ENCODE data around the gene YWHAH.

Gene YWHAH

DNA sequence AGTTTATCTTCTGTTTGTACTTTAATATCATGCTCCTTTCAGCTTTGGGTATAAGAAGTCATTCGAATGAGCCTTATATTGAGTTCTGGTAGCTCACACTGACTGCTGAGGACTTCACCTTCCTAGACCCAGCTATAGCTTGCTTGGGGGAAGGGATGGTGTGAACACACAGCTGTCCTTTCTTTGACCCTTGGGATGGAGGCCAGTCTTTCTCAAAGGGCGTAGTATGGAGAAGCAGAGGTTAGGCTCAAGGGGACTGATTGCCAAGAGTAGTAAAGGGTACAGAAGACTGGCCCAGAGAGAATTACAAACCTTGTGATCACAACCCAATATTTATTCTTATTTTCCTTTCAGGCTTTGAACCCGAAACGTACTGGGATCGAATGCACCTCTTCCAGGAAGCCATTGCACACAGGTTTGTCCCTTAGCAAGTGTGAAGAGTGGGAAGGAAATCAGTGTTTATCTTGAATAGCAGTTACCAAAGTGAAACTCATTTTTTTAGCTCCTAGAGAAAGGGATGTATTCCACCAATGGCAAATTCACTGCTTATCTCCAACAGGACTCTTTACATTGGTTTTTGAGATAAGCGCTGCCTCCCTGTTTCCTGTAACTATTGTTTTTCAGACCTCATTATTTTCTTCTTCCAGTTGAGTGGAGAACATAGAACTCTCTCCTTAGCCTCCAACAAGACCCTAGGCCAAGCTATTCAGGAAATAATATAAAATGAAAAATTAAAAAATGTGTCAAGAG is 42.8 kb upstream of the YWHAH start:
- no peak overlapping the region for H3K4me3 ChIP-seq (ENCODE audit: low read depth, low read length)
- peak; percentile 21 for DNase-seq (ENCODE audit: low read depth)
- TF ChIP-seq CTCF (conservative IDR thresholded peaks at IDR 0.05; ENCODE audit: low read depth, low read length), result no peak

GRCh38 chr22:31904651-31905050 is 39.7 kb upstream of the YWHAH start:
- DNase-seq (ENCODE audit: low read depth), result no peak
- no peak overlapping the region for H3K4me3 ChIP-seq (ENCODE audit: low read depth, low read length)
- TF ChIP-seq CTCF (conservative IDR thresholded peaks at IDR 0.05; ENCODE audit: low read depth, low read length), result no peak

DNA sequence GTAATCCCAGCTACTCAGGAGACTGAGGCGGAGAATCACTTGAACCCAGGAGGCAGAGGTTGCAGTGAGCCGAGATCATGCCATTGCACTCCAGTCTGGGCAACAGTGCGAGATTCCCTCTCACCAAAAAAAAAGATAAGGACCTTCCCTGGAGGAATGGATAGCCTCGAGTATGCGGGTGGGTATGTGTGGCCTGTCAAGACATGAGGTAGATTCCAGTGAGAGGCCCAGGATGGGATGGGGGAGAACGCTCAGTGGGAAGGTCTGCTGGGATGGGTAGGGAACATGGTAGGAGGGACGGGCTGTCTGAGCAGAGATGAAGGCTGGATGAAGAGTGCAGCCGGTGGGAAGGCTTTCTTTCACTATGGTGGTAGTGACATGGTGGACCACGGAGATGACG is 39.0 kb upstream of the YWHAH start:
- no peak overlapping the region for H3K4me3 ChIP-seq (ENCODE audit: low read depth, low read length)
- DNase-seq (ENCODE audit: low read depth), result no peak
- TF ChIP-seq CTCF (conservative IDR thresholded peaks at IDR 0.05; ENCODE audit: low read depth, low read length), result no peak

- no peak for TF ChIP-seq CTCF (conservative IDR thresholded peaks at IDR 0.05; ENCODE audit: low read depth, low read length)
- no peak overlapping the region for H3K4me3 ChIP-seq (ENCODE audit: low read depth, low read length)
- DNase-seq (ENCODE audit: low read depth), result no peak
Measured at GRCh38 chr22:31906086-31906485, 38.2 kb upstream of the YWHAH start.

DNA sequence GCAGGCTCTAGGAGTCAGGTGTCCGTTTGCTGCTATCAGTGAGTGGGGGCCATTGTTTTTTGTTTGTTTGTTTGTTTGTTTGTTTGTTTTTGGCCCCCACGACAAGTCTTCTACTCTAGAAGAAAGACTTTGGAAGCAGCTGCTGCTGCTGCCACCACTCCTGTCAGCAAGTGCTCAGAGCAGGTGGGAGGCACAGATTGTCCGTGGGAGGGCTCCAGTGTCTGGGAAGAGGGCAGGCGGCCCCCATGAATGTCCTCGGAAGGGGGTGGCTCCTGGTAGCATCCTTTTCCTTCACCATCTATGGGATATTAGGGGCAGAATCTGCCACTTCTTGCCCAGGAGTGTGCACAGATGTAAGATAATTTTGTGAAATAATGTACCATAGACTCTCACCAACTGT is 37.8 kb upstream of the YWHAH start:
- H3K4me3 ChIP-seq (ENCODE audit: low read depth, low read length), result no peak overlapping the region
- TF ChIP-seq CTCF (conservative IDR thresholded peaks at IDR 0.05; ENCODE audit: low read depth, low read length), result no peak
- no peak for DNase-seq (ENCODE audit: low read depth)

DNA sequence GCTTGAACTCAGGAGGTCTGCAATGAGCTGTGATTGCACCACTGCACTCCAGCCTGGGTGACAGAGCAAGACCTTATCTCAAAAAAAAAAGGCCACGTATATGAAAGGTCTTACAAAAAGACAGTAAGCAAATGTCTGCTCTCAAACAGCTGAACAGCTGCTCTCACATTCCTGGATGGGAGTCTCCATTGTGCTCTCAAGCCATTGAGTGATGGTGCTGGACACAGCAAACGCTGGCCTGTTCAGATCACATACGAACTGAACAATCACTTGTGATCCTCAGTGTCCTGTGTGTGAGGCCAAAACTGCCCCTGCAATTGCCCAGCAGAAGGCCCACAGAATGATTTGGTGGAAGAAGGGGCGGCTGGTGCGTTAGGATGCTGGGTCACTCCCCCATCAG is 34.4 kb upstream of the YWHAH start:
- no peak for DNase-seq (ENCODE audit: low read depth)
- H3K4me3 ChIP-seq (ENCODE audit: low read depth, low read length), result no peak overlapping the region
- TF ChIP-seq CTCF (conservative IDR thresholded peaks at IDR 0.05; ENCODE audit: low read depth, low read length), result no peak

Measured in choroid plexus epithelial cell (primary cell).